Smooth muscle cell (in vitro differentiated cells): ENCODE data around the gene TEAD2. TPM values are rescaled to one million over a fixed set of nuclear protein-coding genes. Genes with fewer than 3 reads are reported as not detected.

Source experiments
- DNase-seq: peaks from one replicate; lab custom pipeline; 2025; ENCODE audit not compliant: unreplicated experiment; lab: John Stamatoyannopoulos, UW
- H2AFZ ChIP-seq: fragments of 200-600 bp; sonication (generic); 2 replicates; pipeline ENCODE4 v1.6.0; 2016; ENCODE audit warnings: antibody characterized with exemption, low read depth, mild to moderate bottlenecking
- H3F3A ChIP-seq: fragments of 200-600 bp; sonication (generic); 2 replicates; pipeline ENCODE4 v1.6.0; 2017; ENCODE audit warnings: antibody characterized with exemption, low read depth
- H3K27ac ChIP-seq: fragments of 200-600 bp; sonication (generic); 2 replicates; pipeline ENCODE4 v1.5.1; 2016; ENCODE audit warnings: low read depth, mild to moderate bottlenecking
- H3K27me3 ChIP-seq: fragments of 200-600 bp; sonication (generic); 2 replicates; pipeline ENCODE4 v1.6.1; 2016; ENCODE audit warnings: low read depth, mild to moderate bottlenecking
- H3K36me3 ChIP-seq: fragments of 200-600 bp; sonication (generic); 2 replicates; pipeline ENCODE4 v1.5.1; 2016; ENCODE audit warnings: low read depth
- H3K4me1 ChIP-seq: fragments of 200-600 bp; sonication (generic); 2 replicates; pipeline ENCODE4 v1.5.1; 2016; ENCODE audit warnings: low read depth
- H3K4me2 ChIP-seq: fragments of 200-600 bp; sonication (generic); 2 replicates; pipeline ENCODE4 v1.6.0; 2016; ENCODE audit warnings: mild to moderate bottlenecking
- H3K4me3 ChIP-seq: fragments of 200-600 bp; sonication (generic); 2 replicates; pipeline ENCODE4 v1.5.1; 2016; ENCODE audit warnings: mild to moderate bottlenecking
- H3K79me2 ChIP-seq: fragments of 200-600 bp; sonication (generic); 2 replicates; pipeline ENCODE4 v1.6.0; 2016; ENCODE audit warnings: low read depth, mild to moderate bottlenecking
- H3K9ac ChIP-seq: fragments of 200-600 bp; sonication (generic); 2 replicates; pipeline ENCODE4 v1.6.0; 2016; ENCODE audit warnings: low read depth
- H3K9me3 ChIP-seq: fragments of 200-600 bp; sonication (generic); replicated peaks from 2 replicates; pipeline ENCODE4 v1.5.1; 2016; ENCODE audit warnings: low read depth
- H4K20me1 ChIP-seq: fragments of 200-600 bp; sonication (generic); 2 replicates; pipeline ENCODE4 v1.6.0; 2016; ENCODE audit warnings: low read depth
- WGBS: methylation state at CpG from one replicate; pipeline ENCODE4 v1.1.7; 2016; ENCODE audit warnings: low lambda C conversion rate; 5-methylcytosine and 5-hydroxymethylcytosine counted together
- polyA plus RNA-seq: library from polyadenylated mRNA; unstranded; fragments of >200 nt; fragmentation: Nextera tagmentation; extraction: Ambion mirVana; gene quantifications from 2 replicates; pipeline ENCODE4 v1.2.1, GENCODE V29; 2016
- total RNA-seq: library from RNA; depleted of rRNA; stranded (reverse); fragments of >200 nt; gene quantifications from 2 replicates; pipeline ENCODE4 v1.2.3, GENCODE V29; 2014
- TF ChIP-seq, protein P1 (sequence below): fragments of 200-600 bp; sonication (generic); IDR thresholded peaks from 2 replicates; pipeline ENCODE4 v1.5.1; 2017; ENCODE audit warnings: borderline replicate concordance, mild to moderate bottlenecking, antibody characterized with exemption; ENCODE audit not compliant: insufficient read depth, poor library complexity, severe bottlenecking

The TEAD2 gene
- total and polyA plus RNA-seq, 2 experiments from 2014 or later = 58.5 to 71.8 TPM

DNA sequence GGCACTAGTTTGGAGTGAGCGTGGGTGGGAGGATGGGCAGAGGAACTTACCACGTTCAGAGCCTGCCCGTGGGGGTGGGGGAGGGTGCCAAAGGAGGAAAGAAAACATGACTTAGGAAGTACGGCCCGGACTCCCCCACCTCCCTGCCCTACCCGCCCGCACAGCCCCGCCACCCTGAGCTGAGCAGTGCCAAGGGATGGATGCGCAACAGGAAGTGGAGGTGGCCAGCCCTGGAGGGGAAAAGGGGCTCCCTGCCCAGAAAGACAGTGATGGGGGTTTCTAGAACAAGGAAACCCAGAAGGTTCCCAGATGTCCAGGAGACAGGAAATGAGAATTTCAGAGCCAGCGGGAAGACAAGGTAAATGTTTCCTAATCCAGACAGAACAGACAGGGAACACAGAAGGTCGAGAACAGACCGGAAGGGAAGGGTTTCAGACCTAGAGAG, 6.3 kb downstream of the TEAD2 start:
- no peak overlapping the region for H3K27ac ChIP-seq
- no peaks in the 10 kb centered on the region for H3K27me3 ChIP-seq
- no peak for DNase-seq
- no peak overlapping the region for H3K9ac ChIP-seq
- H3K79me2 ChIP-seq = peaks cover 27% of the 10 kb centered on the region
- no peak overlapping the region for H2AFZ ChIP-seq
- no peak overlapping the region for H3K4me2 ChIP-seq
- H3K4me1 ChIP-seq = no peaks in the 10 kb centered on the region
- H3K36me3 ChIP-seq = no peaks in the 10 kb centered on the region
- 83% methylated on average over 8 of the region's 12 CpGs for WGBS
- TF ChIP-seq, protein P1, sequence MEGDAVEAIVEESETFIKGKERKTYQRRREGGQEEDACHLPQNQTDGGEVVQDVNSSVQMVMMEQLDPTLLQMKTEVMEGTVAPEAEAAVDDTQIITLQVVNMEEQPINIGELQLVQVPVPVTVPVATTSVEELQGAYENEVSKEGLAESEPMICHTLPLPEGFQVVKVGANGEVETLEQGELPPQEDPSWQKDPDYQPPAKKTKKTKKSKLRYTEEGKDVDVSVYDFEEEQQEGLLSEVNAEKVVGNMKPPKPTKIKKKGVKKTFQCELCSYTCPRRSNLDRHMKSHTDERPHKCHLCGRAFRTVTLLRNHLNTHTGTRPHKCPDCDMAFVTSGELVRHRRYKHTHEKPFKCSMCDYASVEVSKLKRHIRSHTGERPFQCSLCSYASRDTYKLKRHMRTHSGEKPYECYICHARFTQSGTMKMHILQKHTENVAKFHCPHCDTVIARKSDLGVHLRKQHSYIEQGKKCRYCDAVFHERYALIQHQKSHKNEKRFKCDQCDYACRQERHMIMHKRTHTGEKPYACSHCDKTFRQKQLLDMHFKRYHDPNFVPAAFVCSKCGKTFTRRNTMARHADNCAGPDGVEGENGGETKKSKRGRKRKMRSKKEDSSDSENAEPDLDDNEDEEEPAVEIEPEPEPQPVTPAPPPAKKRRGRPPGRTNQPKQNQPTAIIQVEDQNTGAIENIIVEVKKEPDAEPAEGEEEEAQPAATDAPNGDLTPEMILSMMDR = no peak
- H3K4me3 ChIP-seq = no peak overlapping the region
- H4K20me1 ChIP-seq = peaks cover 37% of the 10 kb centered on the region
- H3K9me3 ChIP-seq = no peaks in the 10 kb centered on the region
- H3F3A ChIP-seq = no peaks in the 10 kb centered on the region

DNA sequence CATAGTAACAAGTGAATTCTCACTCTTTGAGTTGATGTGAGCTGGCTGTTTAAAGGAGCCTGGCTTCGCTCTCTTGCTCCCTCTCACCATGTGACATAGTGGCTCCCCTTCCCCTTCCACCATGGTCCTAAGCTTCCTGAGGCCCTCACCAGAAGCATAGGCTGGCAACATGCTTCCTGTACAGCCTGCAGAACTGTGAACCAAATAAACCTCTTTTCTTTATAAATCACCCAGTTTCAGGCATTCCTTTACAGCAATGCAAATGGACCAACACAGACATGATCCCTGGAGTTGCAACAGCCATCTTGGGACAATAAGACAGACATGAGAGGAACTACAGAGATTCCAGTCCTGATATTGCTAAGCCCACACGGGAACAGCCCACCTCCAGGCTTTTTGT, 12.6 kb downstream of the TEAD2 start:
- H3K4me3 ChIP-seq = no peak overlapping the region
- H4K20me1 ChIP-seq = peaks cover 68% of the 10 kb centered on the region
- no peaks in the 10 kb centered on the region for H3K79me2 ChIP-seq
- no peak overlapping the region for H3K27ac ChIP-seq
- H3K27me3 ChIP-seq = no peaks in the 10 kb centered on the region
- H3K4me1 ChIP-seq = no peaks in the 10 kb centered on the region
- no peaks in the 10 kb centered on the region for H3K9me3 ChIP-seq
- peaks cover 2% of the 10 kb centered on the region for H3F3A ChIP-seq
- H3K9ac ChIP-seq = no peak overlapping the region
- no peak overlapping the region for H3K4me2 ChIP-seq
- DNase-seq = no peak
- H3K36me3 ChIP-seq = peaks cover 8% of the 10 kb centered on the region
- TF ChIP-seq, protein P1 = no peak
- no peak overlapping the region for H2AFZ ChIP-seq
- 98% methylated on average over 2 of the region's 2 CpGs for whole genome bisulfite sequencing

DNA sequence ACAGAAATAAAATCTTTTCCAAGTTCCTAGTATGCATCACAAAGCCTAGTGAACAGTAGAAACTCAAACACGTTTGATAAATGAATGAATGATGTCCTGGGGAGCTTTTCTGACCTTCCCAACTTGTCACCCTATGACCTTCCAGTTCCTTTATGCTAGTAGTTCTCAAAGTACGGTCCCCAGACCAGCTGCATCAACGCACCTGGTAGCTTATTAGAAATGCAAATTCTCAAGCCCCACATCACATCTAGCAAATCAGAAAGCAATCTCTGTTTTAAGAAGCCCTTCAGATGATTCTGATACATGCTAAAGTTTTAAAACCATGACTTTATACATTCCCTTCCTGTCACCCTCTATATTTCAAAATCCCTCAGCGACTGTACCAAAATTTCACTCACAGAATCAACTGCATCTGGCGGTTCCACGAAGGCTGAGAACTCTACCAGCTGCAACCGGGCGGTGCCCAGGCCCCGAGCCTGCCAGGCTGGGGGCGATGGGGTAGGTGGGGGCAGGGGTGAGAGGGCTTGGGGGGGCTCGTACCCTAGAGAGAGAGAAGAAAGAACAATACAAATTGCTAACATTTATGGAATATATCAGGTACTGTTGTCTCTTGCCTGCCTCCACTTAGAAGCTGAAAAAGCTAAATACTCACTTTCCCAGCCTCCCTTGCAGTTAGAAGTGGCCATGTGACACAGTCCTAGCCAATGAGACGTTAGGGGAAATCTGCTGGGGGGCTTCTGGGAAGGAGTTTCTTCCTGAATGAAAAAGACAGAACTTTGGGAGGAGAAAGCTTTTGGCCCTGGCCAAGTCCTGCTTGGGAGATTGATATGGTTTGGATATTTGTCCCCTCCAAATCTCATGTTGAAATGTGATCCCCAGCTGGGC, 13.7 kb downstream of the TEAD2 start:
- TF ChIP-seq, protein P1 = no peak
- H3K36me3 ChIP-seq = peaks cover 8% of the 10 kb centered on the region
- H4K20me1 ChIP-seq = peaks cover 76% of the 10 kb centered on the region
- no peak overlapping the region for H3K4me3 ChIP-seq
- H3K27me3 ChIP-seq = no peaks in the 10 kb centered on the region
- no peaks in the 10 kb centered on the region for H3K79me2 ChIP-seq
- 95% methylated on average over 12 of the region's 12 CpGs for WGBS
- H3K9ac ChIP-seq = no peak overlapping the region
- no peaks in the 10 kb centered on the region for H3K4me1 ChIP-seq
- DNase-seq = no peak
- H2AFZ ChIP-seq = no peak overlapping the region
- H3F3A ChIP-seq = peaks cover 2% of the 10 kb centered on the region
- H3K4me2 ChIP-seq = no peak overlapping the region
- H3K9me3 ChIP-seq = no peaks in the 10 kb centered on the region
- no peak overlapping the region for H3K27ac ChIP-seq
